ENCODE data around the gene RHAG. TPM values are rescaled to one million over a fixed set of nuclear protein-coding genes. Genes with fewer than 3 reads are reported as not detected.

RHAG gene
- total and polyA plus RNA-seq, 2 donors, result 0.24 to 1.0 TPM

- no peak for DNase-seq (ENCODE audit: extremely low spot score)
- no peaks in the 10 kb centered on the region for H3K36me3 ChIP-seq (ENCODE audit: insufficient read depth)
- no peak overlapping the region for H3K27ac ChIP-seq (ENCODE audit: low read depth)
- H3K4me3 ChIP-seq (ENCODE audit: low read depth, low read length), result no peak overlapping the region
- no peaks in the 10 kb centered on the region for H3K4me1 ChIP-seq (ENCODE audit: insufficient read depth)
- 70% methylated on average over 10 of the region's 10 CpGs for WGBS
Observed at GRCh38 chr6:49565855-49566254, 70.8 kb downstream of the RHAG start.

- Histone ChIP-seq H3K4me3 (ENCODE audit: low read depth, low read length) (no peak overlapping the region), H3K36me3 (ENCODE audit: insufficient read depth) (no peaks in the 10 kb centered on the region), H3K4me1 (ENCODE audit: insufficient read depth) (no peaks in the 10 kb centered on the region), H3K27ac (ENCODE audit: low read depth) (no peak overlapping the region)
- WGBS, result 44% methylated on average over 2 of the region's 2 CpGs
- DNase-seq (ENCODE audit: extremely low spot score), result no peak
Observed at GRCh38 chr6:49565261-49565660, 71.4 kb downstream of the RHAG start.

GRCh38 chr6:49564552-49564951 is 72.1 kb downstream of the RHAG start:
- H3K27ac ChIP-seq (ENCODE audit: low read depth), result no peak overlapping the region
- H3K4me1 ChIP-seq (ENCODE audit: insufficient read depth), result no peaks in the 10 kb centered on the region
- 73% methylated on average over 1 of the region's 1 CpG for WGBS
- DNase-seq (ENCODE audit: extremely low spot score), result no peak
- no peak overlapping the region for H3K4me3 ChIP-seq (ENCODE audit: low read depth, low read length)
- H3K36me3 ChIP-seq (ENCODE audit: insufficient read depth), result no peaks in the 10 kb centered on the region

GRCh38 chr6:49563006-49563886 is 73.4 kb downstream of the RHAG start:
- no peak overlapping the region for H3K27ac ChIP-seq (ENCODE audit: low read depth)
- no peak for DNase-seq (ENCODE audit: extremely low spot score)
- H3K4me1 ChIP-seq (ENCODE audit: insufficient read depth), result no peaks in the 10 kb centered on the region
- WGBS, result 58% methylated on average over 5 of the region's 5 CpGs
- no peak overlapping the region for H3K4me3 ChIP-seq (ENCODE audit: low read depth, low read length)
- H3K36me3 ChIP-seq (ENCODE audit: insufficient read depth), result no peaks in the 10 kb centered on the region

GRCh38 chr6:49558238-49558637 is 78.4 kb downstream of the RHAG start:
- Histone ChIP-seq H3K36me3 (ENCODE audit: insufficient read depth) (no peaks in the 10 kb centered on the region), H3K4me3 (ENCODE audit: low read depth, low read length) (no peak overlapping the region), H3K4me1 (ENCODE audit: insufficient read depth) (no peaks in the 10 kb centered on the region), H3K27ac (ENCODE audit: low read depth) (no peak overlapping the region)
- DNase-seq (ENCODE audit: extremely low spot score), result no peak

GRCh38 chr6:49557177-49557576 is 79.5 kb downstream of the RHAG start:
- Histone ChIP-seq H3K27ac (ENCODE audit: low read depth) (no peak overlapping the region), H3K36me3 (ENCODE audit: insufficient read depth) (no peaks in the 10 kb centered on the region), H3K4me3 (ENCODE audit: low read depth, low read length) (no peak overlapping the region), H3K4me1 (ENCODE audit: insufficient read depth) (no peaks in the 10 kb centered on the region)
- no peak for DNase-seq (ENCODE audit: extremely low spot score)
- WGBS, result 89% methylated on average over 3 of the region's 3 CpGs

- Histone ChIP-seq H3K27ac (ENCODE audit: low read depth) (no peak overlapping the region), H3K4me3 (ENCODE audit: low read depth, low read length) (no peak overlapping the region), H3K4me1 (ENCODE audit: insufficient read depth) (no peaks in the 10 kb centered on the region), H3K36me3 (ENCODE audit: insufficient read depth) (no peaks in the 10 kb centered on the region)
- no peak for DNase-seq (ENCODE audit: extremely low spot score)
Observed at GRCh38 chr6:49556429-49556837, 80.2 kb downstream of the RHAG start.

GRCh38 chr6:49555951-49556350 is 80.7 kb downstream of the RHAG start:
- H3K27ac ChIP-seq (ENCODE audit: low read depth), result no peak overlapping the region
- no peak for DNase-seq (ENCODE audit: extremely low spot score)
- H3K4me1 ChIP-seq (ENCODE audit: insufficient read depth), result no peaks in the 10 kb centered on the region
- no peaks in the 10 kb centered on the region for H3K36me3 ChIP-seq (ENCODE audit: insufficient read depth)
- H3K4me3 ChIP-seq (ENCODE audit: low read depth, low read length), result no peak overlapping the region
- WGBS, result 69% methylated on average over 4 of the region's 4 CpGs

Other genes with a start within 250 kb of the RHAG start
- gene MMUT, start 173.6 kb downstream of the RHAG start, total RNA-seq, result 23.4 TPM
- 21.5 TPM for gene MMUT, start 173.6 kb downstream of the RHAG start, polyA plus RNA-seq
- 15.9 TPM for gene CENPQ, start 173.5 kb downstream of the RHAG start, total RNA-seq
- 6.8 TPM for gene CENPQ, start 173.5 kb downstream of the RHAG start, polyA plus RNA-seq
- gene GLYATL3, start 136.9 kb downstream of the RHAG start, total RNA-seq, result not detected
- gene GLYATL3, start 136.9 kb downstream of the RHAG start, polyA plus RNA-seq, result not detected
- gene C6orf141, start 86.2 kb downstream of the RHAG start, total RNA-seq, result 3.1 TPM
- 2.3 TPM for gene C6orf141, start 86.2 kb downstream of the RHAG start, polyA plus RNA-seq
- gene CRISP2, start 76.7 kb upstream of the RHAG start, total RNA-seq, result not detected
- not detected for gene CRISP2, start 76.7 kb upstream of the RHAG start, polyA plus RNA-seq
- gene CRISP3, start 107.5 kb upstream of the RHAG start, total RNA-seq, result 31.8 TPM
- 0.65 TPM for gene CRISP3, start 107.5 kb upstream of the RHAG start, polyA plus RNA-seq
- not detected for gene PGK2, start 150.4 kb upstream of the RHAG start, total RNA-seq
- not detected for gene PGK2, start 150.4 kb upstream of the RHAG start, polyA plus RNA-seq
- not detected for gene CRISP1, start 229.7 kb upstream of the RHAG start, total RNA-seq
- not detected for gene CRISP1, start 229.7 kb upstream of the RHAG start, polyA plus RNA-seq

All from urinary bladder (tissue), 4 donors.